ENCODE results near the gene KAT6B.

DNA sequence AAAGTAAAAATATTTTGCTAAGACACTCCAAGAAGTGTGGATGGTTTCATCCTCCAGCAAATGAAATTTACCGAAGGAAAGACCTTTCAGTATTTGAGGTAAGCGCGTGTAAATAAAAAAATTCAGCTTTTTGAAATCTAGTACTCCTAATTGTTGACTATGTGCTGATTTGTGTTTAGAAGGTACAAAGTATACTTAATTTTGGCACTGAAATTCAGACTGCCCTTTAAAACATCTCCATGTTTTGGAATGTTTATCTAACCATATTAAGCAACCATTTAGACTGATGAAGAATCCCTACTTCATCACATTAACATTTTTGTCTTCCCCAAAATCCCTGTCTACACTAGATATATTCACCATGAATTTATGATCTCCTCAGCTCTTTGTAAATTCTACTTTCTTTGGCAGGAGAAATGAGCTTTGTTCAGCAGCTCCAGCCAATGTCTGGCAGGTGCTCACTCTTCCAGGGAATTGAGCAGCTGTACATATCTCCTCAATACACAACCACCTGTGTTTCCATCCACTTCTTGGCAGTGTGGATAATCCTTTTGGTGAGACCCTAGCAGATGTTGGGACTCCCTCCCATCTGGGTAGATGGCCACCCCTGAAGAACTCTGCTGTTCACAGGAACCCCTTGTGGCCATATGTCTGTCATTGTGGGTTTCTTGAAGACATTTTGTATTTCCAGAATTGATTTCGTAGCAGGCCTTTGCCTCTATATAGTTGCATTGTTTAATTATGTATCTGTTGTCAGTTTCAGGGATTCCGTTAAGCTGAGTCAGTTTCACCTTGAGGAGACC, 155.6 kb downstream of the KAT6B start:
- TF ChIP-seq, protein P1, sequence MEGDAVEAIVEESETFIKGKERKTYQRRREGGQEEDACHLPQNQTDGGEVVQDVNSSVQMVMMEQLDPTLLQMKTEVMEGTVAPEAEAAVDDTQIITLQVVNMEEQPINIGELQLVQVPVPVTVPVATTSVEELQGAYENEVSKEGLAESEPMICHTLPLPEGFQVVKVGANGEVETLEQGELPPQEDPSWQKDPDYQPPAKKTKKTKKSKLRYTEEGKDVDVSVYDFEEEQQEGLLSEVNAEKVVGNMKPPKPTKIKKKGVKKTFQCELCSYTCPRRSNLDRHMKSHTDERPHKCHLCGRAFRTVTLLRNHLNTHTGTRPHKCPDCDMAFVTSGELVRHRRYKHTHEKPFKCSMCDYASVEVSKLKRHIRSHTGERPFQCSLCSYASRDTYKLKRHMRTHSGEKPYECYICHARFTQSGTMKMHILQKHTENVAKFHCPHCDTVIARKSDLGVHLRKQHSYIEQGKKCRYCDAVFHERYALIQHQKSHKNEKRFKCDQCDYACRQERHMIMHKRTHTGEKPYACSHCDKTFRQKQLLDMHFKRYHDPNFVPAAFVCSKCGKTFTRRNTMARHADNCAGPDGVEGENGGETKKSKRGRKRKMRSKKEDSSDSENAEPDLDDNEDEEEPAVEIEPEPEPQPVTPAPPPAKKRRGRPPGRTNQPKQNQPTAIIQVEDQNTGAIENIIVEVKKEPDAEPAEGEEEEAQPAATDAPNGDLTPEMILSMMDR (IDR thresholded peaks at IDR 0.05) = no peak
- TF ChIP-seq ZFX (IDR thresholded peaks at IDR 0.05; ENCODE audit: borderline replicate concordance) = no peak

All from 22Rv1 (cell line).